SK-N-MC (cell line): Measurements from ENCODE around the gene SOX8.

Source experiments
- DNase-seq: peaks from one replicate; pipeline ENCODE4 v3.0.0-alpha.2; 2011; ENCODE audit warnings: low read depth, low spot score
- H3K27ac ChIP-seq: fragments of 200-600 bp; sonication (generic); 2 replicates; pipeline ENCODE4 v1.5.1; 2016; ENCODE audit warnings: mixed run types
- H3K36me3 ChIP-seq: fragments of 200-600 bp; sonication (generic); 2 replicates; pipeline ENCODE4 v1.6.1; 2017; ENCODE audit warnings: antibody characterized with exemption, low read length, mixed read lengths; ENCODE audit not compliant: insufficient read depth
- H3K4me3 ChIP-seq: fragments of 200-600 bp; sonication (generic); 2 replicates; pipeline ENCODE4 v1.5.1; 2016
- H3K9ac ChIP-seq: fragments of 200-600 bp; sonication (generic); 2 replicates; pipeline ENCODE4 v1.8.0; 2017; ENCODE audit warnings: mixed run types, mixed read lengths; ENCODE audit not compliant: insufficient read length
- H3K9me3 ChIP-seq: fragments of 200-600 bp; sonication (generic); 2 replicates; pipeline ENCODE4 v1.6.1; 2017; ENCODE audit warnings: low read depth, mild to moderate bottlenecking, antibody characterized with exemption, low read length, moderate library complexity, mixed read lengths
- EZH2 ChIP-seq: fragments of 200-600 bp; sonication (generic); IDR thresholded peaks from one replicate; pipeline ENCODE4 v1.6.1; 2017; ENCODE audit warnings: antibody characterized with exemption
- FOXP2 ChIP-seq: optimal IDR thresholded peaks from 2 replicates; pipeline ENCODE3; 2011; ENCODE audit warnings: mild to moderate bottlenecking, moderate library complexity; ENCODE audit not compliant: insufficient read depth; ENCODE audit errors: extremely low read length, control extremely low read depth
- POLR2AphosphoS5 ChIP-seq: IDR thresholded peaks from 2 replicates; pipeline ENCODE4 v1.6.1; 2012; ENCODE audit warnings: mild to moderate bottlenecking, low read depth, low read length, borderline replicate concordance

Gene SOX8

DNA sequence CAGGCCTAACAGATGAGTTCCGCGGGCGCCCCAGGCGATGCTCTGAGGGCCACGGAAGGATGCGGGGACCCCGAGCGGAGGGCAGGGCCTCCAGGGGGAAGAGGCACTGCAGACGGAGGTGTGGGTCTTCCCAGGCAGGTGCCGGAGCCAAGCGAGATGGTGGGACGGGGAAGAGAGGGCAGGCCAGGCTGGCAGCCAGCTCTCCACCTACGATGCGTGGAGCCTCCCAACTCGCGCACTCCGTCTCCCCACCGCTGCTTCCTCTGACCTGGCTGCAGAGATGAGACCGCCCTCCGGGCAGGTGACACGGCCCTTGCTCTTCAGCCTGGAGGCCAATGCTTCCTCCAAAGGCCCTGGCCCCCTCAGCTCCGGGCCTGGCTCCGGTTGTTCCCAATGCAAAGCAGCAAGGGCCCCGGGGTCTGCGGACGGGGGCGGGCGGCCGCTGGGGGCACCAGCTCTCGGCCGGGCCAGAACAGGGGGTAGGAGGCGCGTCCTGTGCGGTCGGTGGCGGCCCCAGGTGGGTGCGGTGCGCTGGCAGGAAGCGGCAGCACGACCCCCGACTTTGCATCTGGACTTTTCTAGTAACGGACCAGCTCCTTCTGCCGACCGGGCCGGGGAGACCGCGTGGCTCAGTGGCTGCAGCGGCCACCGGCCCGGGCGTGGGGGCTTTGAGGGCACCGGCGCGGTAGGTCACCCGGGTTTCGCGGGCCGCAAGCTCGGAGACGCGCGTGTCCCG, 1.5 kb upstream of the SOX8 start:
- H3K4me3 ChIP-seq, result no peak overlapping the region

DNA sequence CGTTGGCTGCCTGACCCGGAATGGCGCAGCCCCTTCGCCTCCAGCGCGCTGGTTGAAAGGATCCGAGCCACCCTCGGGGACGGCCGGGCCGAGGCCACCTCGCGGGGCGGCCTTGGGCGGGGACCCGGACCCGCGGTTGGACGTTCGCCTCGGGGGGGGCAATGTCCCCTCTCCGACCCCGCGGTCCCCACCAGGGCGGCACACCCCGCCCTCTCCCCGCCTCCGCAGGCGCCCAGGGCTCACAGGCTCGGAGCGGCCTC, 1.0 kb upstream of the SOX8 start:
- DNase-seq, result no peak
- no peaks in the 10 kb centered on the region for H3K9me3 ChIP-seq
- no peak overlapping the region for H3K27ac ChIP-seq
- H3K9ac ChIP-seq, result no peak overlapping the region
- TF ChIP-seq EZH2 (no peak), FOXP2 (no peak), POLR2AphosphoS5 (no peak)
- no peaks in the 10 kb centered on the region for H3K36me3 ChIP-seq
- H3K4me3 ChIP-seq, result peak overlapping the region; percentile 75

More for the DNA sequence above, 1.5 kb upstream of the SOX8 start:
- TF ChIP-seq EZH2, result no peak
- TF ChIP-seq POLR2AphosphoS5, result no peak
- TF ChIP-seq FOXP2, result no peak
- no peaks in the 10 kb centered on the region for H3K36me3 ChIP-seq
- no peaks in the 10 kb centered on the region for H3K9me3 ChIP-seq
- no peak for DNase-seq
- no peak overlapping the region for H3K9ac ChIP-seq
- no peak overlapping the region for H3K27ac ChIP-seq

GRCh38 chr16:982145-983043, 824 bp downstream of the SOX8 start:
- Histone ChIP-seq H3K9me3 (no peaks in the 10 kb centered on the region), H3K9ac (peak overlapping the region; percentile 57), H3K4me3 (peak overlapping the region; percentile 77), H3K27ac (no peak overlapping the region), H3K36me3 (no peaks in the 10 kb centered on the region)
- TF ChIP-seq POLR2AphosphoS5 (no peak), EZH2 (no peak), FOXP2 (no peak)
- DNase-seq, result no peak

GRCh38 chr16:983044-984030, 1.8 kb downstream of the SOX8 start:
- H3K4me3 ChIP-seq, result peak overlapping the region; percentile 77
- TF ChIP-seq EZH2 (no peak), POLR2AphosphoS5 (no peak), FOXP2 (no peak)
- H3K36me3 ChIP-seq, result no peaks in the 10 kb centered on the region
- no peak for DNase-seq
- H3K27ac ChIP-seq, result no peak overlapping the region
- no peak overlapping the region for H3K9ac ChIP-seq
- H3K9me3 ChIP-seq, result no peaks in the 10 kb centered on the region

GRCh38 chr16:984121-984694, 2.6 kb downstream of the SOX8 start:
- no peak for DNase-seq
- Histone ChIP-seq H3K4me3 (no peak overlapping the region), H3K27ac (no peak overlapping the region), H3K9ac (no peak overlapping the region), H3K36me3 (no peaks in the 10 kb centered on the region), H3K9me3 (no peaks in the 10 kb centered on the region)
- TF ChIP-seq EZH2 (no peak), POLR2AphosphoS5 (no peak), FOXP2 (no peak)

DNA sequence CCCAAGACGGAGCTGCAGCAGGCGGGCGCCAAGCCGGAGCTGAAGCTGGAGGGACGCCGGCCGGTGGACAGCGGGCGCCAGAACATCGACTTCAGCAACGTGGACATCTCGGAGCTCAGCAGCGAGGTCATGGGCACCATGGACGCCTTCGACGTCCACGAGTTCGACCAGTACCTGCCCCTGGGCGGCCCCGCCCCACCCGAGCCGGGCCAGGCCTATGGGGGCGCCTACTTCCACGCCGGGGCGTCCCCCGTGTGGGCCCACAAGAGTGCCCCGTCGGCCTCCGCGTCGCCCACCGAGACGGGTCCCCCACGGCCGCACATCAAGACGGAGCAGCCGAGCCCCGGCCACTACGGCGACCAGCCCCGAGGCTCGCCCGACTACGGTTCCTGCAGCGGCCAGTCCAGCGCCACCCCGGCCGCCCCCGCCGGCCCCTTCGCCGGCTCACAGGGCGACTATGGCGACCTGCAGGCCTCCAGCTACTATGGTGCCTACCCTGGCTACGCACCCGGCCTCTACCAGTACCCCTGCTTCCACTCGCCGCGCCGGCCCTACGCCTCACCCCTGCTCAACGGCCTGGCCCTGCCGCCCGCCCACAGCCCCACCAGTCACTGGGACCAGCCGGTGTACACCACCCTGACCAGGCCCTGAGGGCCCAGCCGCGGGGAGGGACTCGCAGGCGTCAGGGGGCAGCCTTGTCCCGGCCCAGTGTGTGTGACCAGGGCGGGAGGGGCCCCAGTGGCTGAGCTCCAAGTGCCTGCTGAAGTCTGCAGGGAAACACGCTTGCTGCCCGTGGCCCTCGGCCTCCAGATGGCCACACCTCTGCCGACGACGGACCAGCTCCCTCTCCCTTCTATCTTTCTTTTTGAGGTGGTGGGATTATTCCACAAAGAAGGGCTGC, 3.4 kb downstream of the SOX8 start:
- TF ChIP-seq EZH2 (no peak), FOXP2 (no peak), POLR2AphosphoS5 (no peak)
- H3K27ac ChIP-seq, result no peak overlapping the region
- no peak overlapping the region for H3K4me3 ChIP-seq
- no peak for DNase-seq
- no peaks in the 10 kb centered on the region for H3K36me3 ChIP-seq
- no peak overlapping the region for H3K9ac ChIP-seq
- H3K9me3 ChIP-seq, result no peaks in the 10 kb centered on the region
